Ramos (cell line): ENCODE data around the gene HDAC4.

Experiments
- in situ Hi-C: fragments of 300-500 bp; cut with MboI; formaldehyde crosslinking; loops from one replicate; pipeline ENCODE4 v1.14.3; 2022; ENCODE audit warnings: low sequenced_read_pairs; ENCODE audit not compliant: unreplicated experiment

HDAC4 gene

DNA sequence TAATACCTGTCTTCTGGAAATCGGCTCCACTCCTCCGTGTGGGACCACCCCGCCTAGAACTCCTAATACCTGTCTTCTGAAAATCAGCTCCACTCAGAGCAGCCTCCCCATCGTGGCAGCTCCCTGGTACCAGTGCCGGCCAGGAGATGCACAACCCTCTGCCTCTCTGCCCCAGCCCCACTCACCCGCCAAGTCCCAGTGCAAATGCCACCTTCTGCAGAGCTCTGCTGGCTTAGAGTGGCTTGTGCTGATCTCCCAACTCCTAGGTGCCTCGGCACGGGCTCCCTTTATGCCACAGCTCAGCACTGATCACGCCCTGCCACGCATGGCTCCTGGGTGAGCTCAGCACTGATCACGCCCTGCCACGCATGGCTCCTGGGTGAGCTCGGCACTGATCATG is 258.5 kb downstream of the HDAC4 start:
- in situ Hi-C loops = no loop called here

DNA sequence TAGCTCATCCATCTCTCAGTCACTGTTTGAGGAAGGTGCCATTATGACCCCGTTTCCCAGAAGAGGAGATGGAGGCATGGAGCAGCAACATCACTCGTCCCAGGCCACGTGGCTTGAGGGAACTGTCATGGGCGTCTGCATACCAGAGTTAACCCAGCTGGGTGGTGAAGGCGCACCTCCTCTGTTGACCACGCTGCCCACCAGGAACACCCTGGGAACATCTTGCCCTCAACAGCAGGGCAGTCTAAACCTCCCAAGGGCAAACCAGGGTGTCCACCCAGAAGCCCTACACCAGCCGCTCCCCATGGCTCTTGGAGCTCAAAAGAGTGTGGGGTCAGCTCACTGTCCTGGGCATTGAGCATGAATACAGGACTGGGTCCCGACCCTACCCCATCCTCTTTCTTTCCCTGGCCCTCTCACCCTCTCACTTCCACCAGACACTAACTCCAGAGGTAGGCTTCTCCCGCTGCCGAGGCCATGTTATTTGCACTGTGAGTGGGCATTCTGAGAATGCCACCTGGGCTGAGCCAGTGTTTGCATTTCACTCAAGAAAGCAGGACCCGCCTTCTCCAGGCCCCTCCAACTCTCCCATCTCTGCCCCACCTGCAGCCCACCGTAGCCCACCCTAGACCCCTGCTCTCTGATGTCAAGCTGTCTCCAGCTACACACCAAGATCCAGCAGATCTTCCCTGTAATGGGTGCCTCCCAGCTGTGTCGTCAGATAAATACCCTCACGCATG is 259.6 kb downstream of the HDAC4 start:
- in situ Hi-C loops = no loop called here

DNA sequence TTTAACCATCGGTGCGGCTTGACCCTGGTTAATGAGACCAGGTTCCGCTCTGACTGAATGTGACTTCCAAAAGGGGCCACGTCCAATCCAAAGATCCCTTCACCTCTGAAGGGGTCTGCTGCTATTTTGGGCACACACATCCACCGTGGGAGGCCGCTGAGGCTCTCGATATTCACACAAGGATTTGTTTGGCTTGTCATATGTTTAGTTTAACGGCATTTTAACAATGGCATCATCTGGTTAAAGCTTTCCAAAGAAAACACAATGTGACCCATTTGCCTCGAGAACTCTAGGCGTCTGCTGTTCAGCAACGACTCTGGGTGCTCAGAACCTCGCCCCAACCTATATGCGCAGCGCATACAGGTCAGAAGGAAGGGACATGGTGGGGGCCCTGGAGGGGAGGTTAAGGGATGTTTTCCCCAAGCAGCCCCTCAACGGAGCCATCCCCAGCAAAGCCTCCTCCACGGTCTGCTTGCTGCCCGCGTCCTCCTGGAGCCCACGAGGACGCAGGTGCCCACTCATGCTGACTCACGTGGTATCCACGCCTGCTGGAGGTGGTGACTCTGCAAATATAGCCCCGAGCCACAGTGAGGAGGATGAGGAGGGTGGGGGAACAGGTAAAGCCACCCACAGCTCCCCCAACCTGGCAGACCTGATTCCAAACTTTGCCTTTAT is 260.3 kb downstream of the HDAC4 start:
- in situ Hi-C loops = no loop called here

DNA sequence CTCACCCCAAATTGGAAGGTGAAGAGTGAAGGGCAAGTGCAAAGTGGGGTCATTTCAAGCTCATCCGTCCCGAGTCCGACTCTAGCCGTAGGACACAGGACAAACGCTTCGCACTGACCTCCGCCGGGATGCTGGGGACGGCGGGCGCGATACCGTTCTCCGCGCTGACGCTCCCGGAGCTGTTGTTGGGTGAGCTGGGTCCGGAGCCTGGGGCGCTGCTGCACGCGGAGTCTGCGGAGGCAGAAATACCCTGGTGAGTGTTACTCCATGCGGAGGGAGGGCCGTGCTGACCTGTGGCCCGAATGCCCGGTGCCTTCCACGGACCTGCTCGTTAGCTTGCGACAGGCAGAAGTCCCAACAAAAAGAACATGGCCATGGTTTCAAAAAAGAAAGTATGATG is 261.3 kb downstream of the HDAC4 start:
- in situ Hi-C loops = no loop called here

DNA sequence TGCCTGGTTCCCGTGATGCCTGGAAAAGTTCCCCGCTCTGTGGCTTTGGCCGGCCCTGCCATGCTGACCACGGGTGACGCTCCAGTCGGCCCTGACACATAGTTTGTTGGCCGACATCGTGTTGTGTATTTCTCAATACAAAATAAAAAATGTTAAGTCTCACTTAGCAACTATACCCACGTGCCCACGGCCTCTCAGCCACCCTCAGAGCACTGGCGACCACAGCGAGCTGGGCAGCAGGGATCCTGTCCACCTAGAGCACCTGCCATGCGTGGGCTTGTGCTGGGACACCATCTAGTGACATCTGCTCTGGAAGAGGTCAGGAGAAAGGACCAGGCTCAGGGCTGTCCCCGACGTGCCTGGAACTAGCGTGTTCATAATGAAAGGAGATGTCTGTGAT is 261.7 kb downstream of the HDAC4 start:
- in situ Hi-C loops = no loop called here

DNA sequence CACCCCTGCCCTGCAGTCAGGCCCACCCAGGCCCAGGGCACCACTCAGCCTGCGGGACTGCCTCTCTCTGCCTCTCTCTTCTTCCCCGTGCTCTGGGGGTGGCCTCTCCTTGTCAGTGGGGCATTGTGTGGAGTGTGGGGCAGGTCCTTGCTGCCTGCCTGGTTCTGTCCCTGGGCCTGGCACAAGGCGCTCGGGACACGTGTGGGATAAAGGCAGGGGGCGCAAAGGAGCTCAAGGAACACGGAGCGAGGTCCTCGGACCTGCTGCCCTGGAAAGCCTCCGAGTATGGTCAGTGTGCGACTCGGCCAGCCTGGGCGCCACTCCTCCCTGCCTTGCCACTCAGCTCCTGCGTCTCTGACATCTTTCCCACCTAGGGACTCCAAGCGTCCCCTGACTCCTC is 262.2 kb downstream of the HDAC4 start:
- in situ Hi-C loops = no loop called here

DNA sequence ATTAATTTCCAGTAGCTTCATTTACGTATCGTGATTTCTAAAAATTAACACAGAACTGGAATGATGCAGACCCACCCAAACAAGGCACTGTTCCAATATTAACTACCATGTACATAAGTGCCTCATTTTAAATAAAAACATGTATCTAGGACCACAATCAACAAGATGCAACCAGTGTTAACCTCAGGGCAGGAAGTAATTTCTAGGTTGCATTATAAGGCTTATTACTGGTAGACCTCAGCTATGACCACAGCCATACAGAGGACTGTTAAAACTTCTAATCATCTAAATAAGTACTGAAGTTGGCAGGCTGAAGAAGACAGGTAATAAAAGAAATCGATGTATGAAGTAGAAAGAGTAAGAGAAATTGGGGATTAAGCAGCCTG is 262.9 kb downstream of the HDAC4 start:
- in situ Hi-C loops = no loop called here

DNA sequence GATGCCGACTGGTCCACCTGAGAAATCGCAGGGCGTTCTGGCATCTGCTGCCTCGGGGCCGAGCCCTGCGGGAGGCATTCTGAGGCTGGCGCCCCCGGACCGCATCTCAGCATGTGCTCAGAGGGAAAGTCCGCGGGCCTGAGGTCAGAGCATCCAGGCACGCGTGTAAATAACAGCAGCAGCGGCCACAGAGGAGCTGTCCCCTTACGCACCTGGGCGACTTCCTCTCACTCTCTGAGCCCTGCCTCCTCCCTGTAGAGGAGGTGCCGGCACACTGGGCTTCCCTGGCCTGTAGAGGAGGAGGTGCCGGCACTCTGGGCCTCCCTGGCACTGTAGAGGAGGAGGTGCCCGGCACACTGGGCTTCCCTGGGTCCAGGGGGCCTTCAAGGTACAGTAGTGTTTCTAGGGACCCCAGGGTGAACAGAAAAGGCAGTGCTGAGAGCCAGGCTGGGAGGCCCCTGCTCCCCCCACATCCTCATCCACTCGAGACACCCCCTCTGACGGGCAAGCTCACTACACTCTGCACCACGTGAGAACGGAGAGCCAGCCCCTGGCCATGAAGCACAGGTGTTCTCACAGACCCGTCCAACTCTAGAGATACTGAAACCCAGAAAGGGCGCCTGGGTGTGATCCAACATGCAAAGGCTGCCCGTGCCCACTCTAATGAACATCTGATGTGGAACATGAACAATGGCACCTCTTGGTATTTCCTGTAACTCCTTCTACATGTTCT is 263.5 kb downstream of the HDAC4 start:
- in situ Hi-C loops = no loop called here

DNA sequence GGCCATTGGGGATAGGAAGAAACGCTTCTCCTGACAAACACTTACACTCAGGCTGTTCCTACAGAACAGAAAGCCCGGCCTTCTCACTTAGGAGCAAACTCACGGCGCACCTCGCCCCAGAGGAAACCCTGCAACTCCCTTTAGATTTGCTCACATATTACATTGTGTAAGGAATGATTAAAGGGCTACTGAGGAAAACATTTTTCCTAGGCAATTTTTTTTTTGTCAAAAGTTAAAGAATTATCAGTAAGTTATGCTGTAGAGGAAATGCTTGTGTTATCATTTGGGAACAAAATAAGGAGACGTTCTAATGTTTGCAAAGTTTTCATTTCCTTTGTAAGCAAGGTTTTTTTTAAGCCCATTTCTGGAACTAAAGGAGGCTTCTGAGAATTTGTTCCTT is 264.1 kb downstream of the HDAC4 start:
- in situ Hi-C loops = no loop called here

DNA sequence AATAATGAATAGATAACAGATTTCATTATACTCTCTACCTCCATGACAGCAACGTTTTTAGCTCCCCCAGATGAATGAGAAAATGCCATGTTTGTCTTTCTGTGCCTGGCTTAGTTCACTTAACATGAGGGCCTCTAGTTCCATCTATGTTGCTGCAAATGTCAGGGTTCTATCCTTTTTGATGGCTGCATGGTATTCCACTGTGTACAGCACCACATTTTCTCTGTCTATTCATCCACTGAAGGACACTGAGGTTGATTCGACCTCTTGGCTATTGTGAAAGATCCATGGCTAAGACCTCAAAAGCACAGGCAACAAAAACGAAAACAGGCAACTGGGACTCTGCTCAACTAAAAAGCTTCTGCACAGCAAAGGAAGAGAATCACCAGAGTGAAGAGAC is 264.6 kb downstream of the HDAC4 start:
- in situ Hi-C loops = no loop called here

DNA sequence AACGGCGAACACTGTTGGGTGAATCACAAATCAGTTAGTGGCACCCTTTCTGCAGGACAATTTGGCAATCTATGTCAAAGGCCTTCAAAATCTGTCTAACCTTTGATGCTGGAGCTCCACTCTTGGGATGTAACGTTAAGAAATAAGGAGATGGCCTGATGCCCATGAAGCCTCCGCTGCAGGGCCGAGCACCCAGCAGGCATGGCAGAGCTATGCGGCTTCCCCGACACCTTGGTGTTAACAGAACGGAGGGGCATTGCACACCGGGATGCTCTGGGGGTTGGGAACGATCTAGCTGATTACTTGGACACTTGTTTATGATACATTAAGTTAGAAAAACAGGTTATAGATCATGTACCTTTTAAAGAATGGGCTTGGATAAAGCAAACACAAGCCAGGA is 265.3 kb downstream of the HDAC4 start:
- in situ Hi-C loops = no loop called here

DNA sequence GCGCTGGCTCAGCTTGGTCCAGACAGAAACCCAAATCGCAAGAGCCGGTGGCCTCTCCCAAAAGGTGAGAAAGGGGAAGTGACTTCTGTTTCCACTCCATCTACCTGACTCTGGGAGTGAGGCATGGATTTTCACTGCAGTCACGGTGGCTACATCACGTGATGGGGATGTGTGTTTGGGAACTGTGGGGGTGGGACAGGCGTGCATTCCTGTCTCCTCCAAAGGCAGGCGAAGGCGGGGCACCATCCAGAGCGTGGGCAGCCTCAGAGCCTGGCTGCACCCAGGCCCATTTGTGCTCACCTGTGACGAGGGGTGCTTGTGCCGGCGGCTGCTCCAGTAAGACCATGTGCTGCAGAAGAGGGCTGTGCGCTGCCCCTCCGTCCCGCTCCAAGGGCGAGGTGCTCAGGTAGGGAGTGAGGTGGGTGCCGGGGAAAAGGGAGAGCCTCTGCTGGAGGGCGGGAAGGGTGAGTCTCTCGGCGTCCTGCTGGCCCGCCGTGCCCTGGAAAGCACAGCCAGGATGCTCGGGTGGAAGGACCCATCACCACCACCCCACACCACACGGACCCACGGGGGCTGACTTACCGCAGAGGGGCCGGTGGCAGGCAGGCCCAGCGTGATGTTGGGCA is 266.8 kb downstream of the HDAC4 start:
- in situ Hi-C loops = no loop called here

DNA sequence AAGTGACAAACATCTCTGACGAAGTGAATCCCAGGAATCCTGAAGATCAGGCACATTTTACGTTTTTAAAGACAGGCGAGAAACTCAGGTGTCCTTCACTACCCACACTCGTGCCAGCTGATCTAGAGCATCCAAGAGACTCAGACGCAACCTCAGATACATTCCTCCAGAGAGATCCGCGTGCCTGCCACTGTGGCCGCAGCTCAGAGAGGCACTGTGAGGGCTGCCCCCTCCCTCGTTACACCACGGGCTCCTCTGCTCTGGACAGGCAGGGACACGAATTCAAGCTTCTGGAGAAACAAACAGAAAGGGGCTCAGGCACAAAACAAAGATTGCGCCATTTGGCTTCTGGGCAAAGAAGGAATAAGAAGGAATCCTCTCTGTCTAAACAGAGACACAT is 268.0 kb downstream of the HDAC4 start:
- in situ Hi-C loops = no loop called here

DNA sequence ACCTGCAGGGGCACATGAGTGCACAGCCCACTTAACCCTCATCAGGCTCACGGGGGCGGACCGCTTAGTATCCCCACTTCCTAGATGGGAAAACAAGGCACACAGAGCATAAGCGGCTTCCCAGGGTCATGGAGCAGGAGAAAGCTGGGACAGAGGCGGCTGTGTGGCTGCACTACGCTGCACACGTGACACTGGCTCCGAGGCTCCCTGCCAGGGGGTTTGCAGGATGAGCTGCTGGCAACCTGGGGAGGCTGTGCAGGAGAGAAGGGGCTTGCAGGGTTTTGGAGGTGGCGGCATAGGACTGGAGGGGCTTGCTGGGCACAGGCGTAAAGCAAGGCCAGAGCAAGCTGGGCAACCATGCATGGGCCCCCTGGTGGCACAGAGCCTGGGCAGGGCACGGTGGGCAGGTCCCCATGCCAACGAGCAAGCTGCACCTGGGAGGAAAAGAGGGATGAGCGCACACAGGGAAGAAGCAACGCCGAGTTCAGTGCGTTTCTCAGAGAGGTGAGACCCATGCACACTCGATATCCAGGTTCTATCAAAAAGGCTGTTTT is 268.6 kb downstream of the HDAC4 start:
- in situ Hi-C loops = no loop called here

DNA sequence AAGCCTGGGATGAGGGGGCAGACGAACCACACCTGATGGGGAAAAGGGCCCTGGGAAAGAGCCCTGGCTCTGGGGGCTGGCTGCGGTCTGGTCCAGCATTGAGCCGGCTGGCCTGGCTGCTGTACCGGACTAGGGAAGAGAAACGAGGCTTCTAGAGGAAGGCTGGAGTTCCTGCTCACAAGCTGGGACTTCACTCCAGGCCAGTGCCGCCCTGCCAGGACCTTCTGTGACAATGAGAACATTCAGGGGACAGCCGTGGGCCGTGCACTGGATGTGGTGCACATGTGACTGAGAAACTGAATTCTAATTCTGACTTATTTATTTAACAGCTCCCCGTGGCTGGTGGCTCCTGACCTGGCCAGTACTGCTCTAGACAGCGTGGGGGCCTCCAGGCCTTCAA is 269.3 kb downstream of the HDAC4 start:
- in situ Hi-C loops = no loop called here

DNA sequence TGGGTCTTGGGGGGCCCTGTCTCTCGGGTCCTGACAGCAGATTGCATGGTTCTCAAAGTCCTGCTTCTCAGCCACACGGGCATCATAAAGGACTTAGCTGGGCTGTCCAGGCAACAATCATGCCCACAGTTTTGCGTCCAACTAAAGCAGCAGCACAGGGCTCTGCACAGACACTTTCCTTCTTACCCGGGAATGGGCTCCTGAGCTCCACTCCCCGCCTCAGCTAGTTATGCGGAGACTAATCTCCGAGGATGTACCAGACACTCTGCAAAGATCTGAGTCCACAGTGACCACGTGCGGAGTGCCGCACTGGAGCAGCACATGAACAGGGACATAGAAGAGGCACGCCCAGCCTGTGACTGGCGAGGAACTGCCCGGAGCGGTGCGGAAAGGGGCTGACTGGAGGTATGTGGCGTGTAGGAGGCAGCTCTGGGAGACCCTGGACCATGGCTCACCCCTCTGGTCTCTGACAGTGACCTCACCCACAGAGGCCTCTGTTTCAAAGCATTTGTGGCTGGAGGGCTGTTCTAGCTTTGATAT is 270.0 kb downstream of the HDAC4 start:
- in situ Hi-C loops = no loop called here

DNA sequence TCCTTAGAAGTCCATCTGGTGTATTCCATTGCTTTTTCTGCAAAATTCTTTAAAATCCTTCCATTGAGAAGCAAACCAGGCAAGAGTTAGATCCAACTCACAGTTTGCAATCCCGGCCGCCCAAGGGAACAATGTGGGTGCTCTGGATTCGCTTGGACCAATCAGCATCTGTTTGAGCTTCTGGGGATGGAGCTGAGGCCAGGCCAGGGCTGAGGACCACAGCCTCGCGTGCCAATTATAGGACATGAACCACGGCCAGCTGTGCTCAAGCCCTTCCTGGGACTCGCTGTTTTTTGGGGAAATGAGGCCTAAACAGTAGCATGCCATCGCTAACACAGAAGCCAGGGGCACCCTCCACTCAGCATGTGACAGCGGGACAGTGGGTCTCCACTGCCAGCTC is 270.8 kb downstream of the HDAC4 start:
- in situ Hi-C loops = no loop called here

DNA sequence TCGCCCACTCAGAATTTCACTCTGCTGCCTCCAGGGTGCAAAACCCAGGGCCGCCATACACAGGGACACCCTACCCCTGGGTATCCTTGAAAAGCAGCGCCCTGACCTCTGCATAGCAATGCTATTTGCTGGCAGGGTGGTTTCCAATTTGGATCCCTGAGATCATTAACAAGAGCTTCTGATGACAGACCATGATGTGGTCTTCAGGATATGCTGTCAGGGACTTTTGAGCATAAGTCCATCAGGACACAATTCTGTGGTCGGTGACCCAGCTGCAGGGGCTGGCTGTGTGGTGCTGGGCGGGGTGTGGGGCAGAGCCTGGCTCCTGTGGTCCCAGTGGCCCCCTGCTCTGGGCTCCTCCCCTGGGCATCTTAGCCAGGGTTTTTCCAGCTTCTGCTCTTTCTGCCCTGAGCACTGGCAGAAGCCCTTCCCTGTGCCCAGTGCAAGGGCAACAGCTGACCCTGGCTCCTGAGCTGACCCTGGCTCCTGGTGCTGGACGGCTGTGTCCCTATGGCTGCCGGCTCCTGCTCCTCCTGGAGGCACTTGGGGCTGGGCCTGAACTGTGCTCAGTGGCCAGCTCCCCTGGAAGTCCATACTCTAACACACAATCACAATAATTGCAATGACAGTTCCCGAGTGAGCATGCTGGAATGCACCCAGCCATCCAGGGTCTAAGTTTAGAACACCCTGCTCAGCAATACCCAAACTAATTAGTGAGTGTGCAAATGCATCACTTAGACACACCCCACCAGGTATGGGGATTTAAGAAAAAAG is 271.5 kb downstream of the HDAC4 start:
- in situ Hi-C loops = no loop called here

DNA sequence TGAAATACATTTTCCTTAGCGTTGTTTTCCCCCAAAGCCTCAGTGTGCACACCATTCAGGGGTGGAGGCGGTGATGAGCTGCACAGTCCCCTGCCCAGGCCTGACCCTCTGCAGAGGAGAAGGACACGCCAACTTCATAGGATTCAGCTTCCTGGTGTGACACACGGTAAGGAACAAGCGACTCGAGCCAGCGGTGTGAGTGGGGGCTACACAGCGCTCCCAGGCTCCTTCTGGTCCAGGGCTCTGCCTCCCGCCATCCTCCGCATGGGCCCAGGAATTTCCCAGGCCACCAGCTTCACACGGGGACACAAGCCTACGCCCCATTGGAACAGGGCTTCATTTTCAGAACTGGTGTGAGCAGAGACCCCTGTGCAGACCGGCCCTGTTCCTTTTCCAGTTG is 272.1 kb downstream of the HDAC4 start:
- in situ Hi-C loops = no loop called here

DNA sequence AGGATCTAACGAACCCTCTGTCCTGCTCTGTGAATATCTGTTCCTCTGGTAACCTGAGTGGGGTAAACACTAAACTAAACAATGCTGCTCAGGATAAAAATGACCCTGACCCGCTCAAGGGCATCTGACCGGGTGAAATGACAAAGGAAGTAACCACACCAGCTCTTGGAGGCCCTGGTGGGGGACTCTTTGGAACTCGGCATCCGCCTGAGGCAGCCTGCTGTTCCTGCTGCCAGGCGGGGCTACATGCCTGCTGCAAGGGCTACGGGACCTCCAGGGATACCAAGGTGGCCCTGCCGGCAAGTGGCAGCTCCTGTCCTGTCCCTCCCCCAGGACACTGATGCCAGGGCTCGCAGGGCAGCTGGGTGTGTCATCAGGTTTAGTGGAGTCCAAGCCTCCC is 273.3 kb downstream of the HDAC4 start:
- in situ Hi-C loops = no loop called here
